NK-92 treated with Interleukin-12 subunit alpha and Interleukin-12 subunit beta, amount 100 ng/mL, for 24 hours (cell line): ENCODE data around the gene PLEKHA7.
"Not testable (repeated sequence)": the region's sequence is repeated elsewhere in the genome, so short reads cannot be mapped to it uniquely, and the experiment has no call there.

Source experiments
- DNase-seq: peaks from one replicate; lab custom pipeline; 2025; lab: John Stamatoyannopoulos, UW

The PLEKHA7 gene

GRCh38 chr11:17014321-17014832 lies at the start of gene PLEKHA7:
Gene PLEKHA7, minus strand, starts transcription at chr11:17014414. Its CDS starts 13 bp downstream, at chr11:17014401.
- no peak for DNase-seq

- peak; percentile 34 for DNase-seq
These were observed 49.2 kb upstream of the PLEKHA7 start for GRCh38 chr11:17063171-17064002.

- not testable (repeated sequence) for DNase-seq
These were observed 36.9 kb upstream of the PLEKHA7 start for GRCh38 chr11:17051146-17051545.

GRCh38 chr11:17048491-17048890 lies 34.3 kb upstream of the PLEKHA7 start:
- DNase-seq, result not testable (repeated sequence)

- DNase-seq, result no peak
These were observed 32.5 kb upstream of the PLEKHA7 start for GRCh38 chr11:17046690-17047089.

- no peak for DNase-seq
These were observed 22.7 kb upstream of the PLEKHA7 start for GRCh38 chr11:17036666-17037658.

GRCh38 chr11:17034027-17034426 lies 19.8 kb upstream of the PLEKHA7 start:
- DNase-seq, result not testable (repeated sequence)

GRCh38 chr11:17026487-17027082 lies 12.4 kb upstream of the PLEKHA7 start:
- DNase-seq, result no peak

- DNase-seq, result no peak
These were observed 10.7 kb upstream of the PLEKHA7 start for GRCh38 chr11:17024924-17025323.

GRCh38 chr11:17021511-17021910 lies 7.3 kb upstream of the PLEKHA7 start:
- DNase-seq, result no peak

- no peak for DNase-seq
These were observed 6.6 kb upstream of the PLEKHA7 start for GRCh38 chr11:17020831-17021230.

GRCh38 chr11:17019232-17019631 lies 5.0 kb upstream of the PLEKHA7 start:
- no peak for DNase-seq

- DNase-seq, result no peak
These were observed 1.5 kb upstream of the PLEKHA7 start for GRCh38 chr11:17015627-17016126.

GRCh38 chr11:17014833-17015626 lies 816 bp upstream of the PLEKHA7 start:
- no peak for DNase-seq

GRCh38 chr11:17013548-17014320 lies 480 bp downstream of the PLEKHA7 start:
- no peak for DNase-seq

GRCh38 chr11:17012712-17013547 lies 1.3 kb downstream of the PLEKHA7 start:
- no peak for DNase-seq

- no peak for DNase-seq
These were observed 2.0 kb downstream of the PLEKHA7 start for GRCh38 chr11:17012179-17012578.

GRCh38 chr11:17010851-17011420 lies 3.3 kb downstream of the PLEKHA7 start:
- DNase-seq, result no peak

GRCh38 chr11:17008099-17008498 lies 6.1 kb downstream of the PLEKHA7 start:
- DNase-seq, result no peak
